ENCODE data around the gene SIGLEC9. TPM values are rescaled to one million over a fixed set of nuclear protein-coding genes. Genes with fewer than 3 reads are reported as not detected.

Gene SIGLEC9
- total RNA-seq, 1 donor from 2014 or later, result not detected

DNA sequence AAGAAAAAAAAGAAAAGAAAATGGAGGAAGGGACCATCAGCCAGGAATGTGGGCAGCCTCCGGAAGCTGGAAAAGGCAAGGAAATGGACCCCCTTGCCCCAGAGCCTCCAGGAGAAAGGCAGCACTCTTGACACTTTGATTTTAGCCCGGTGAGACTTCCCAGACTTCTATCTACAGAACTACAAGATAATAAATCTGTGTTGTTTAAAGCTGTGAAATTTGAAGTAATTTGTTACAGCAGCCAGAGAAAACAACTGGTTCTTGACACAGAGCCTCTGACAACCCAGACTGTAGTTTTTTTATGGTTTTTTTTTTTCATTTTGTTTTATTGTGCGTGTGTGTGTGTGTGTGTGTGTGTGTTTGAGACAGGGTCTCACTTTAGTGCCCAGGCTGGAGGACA lies 24.1 kb upstream of the SIGLEC9 start:
- Mint-ChIP-seq H3K36me3 (ENCODE audit: unreplicated experiment) (peaks cover 16% of the 10 kb centered on the region), H3K4me1 (ENCODE audit: unreplicated experiment) (peaks cover 3% of the 10 kb centered on the region), H3K9me3 (ENCODE audit: unreplicated experiment) (no peaks in the 10 kb centered on the region), H3K4me3 (ENCODE audit: unreplicated experiment) (no peak overlapping the region), H3K27ac (ENCODE audit: unreplicated experiment) (no peak overlapping the region), H3K27me3 (ENCODE audit: unreplicated experiment) (no peaks in the 10 kb centered on the region)
- no peak for DNase-seq (ENCODE audit: extremely low spot score, unreplicated experiment)
- TF ChIP-seq, protein P1, sequence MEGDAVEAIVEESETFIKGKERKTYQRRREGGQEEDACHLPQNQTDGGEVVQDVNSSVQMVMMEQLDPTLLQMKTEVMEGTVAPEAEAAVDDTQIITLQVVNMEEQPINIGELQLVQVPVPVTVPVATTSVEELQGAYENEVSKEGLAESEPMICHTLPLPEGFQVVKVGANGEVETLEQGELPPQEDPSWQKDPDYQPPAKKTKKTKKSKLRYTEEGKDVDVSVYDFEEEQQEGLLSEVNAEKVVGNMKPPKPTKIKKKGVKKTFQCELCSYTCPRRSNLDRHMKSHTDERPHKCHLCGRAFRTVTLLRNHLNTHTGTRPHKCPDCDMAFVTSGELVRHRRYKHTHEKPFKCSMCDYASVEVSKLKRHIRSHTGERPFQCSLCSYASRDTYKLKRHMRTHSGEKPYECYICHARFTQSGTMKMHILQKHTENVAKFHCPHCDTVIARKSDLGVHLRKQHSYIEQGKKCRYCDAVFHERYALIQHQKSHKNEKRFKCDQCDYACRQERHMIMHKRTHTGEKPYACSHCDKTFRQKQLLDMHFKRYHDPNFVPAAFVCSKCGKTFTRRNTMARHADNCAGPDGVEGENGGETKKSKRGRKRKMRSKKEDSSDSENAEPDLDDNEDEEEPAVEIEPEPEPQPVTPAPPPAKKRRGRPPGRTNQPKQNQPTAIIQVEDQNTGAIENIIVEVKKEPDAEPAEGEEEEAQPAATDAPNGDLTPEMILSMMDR (IDR thresholded peaks at IDR 0.05), result no peak

DNA sequence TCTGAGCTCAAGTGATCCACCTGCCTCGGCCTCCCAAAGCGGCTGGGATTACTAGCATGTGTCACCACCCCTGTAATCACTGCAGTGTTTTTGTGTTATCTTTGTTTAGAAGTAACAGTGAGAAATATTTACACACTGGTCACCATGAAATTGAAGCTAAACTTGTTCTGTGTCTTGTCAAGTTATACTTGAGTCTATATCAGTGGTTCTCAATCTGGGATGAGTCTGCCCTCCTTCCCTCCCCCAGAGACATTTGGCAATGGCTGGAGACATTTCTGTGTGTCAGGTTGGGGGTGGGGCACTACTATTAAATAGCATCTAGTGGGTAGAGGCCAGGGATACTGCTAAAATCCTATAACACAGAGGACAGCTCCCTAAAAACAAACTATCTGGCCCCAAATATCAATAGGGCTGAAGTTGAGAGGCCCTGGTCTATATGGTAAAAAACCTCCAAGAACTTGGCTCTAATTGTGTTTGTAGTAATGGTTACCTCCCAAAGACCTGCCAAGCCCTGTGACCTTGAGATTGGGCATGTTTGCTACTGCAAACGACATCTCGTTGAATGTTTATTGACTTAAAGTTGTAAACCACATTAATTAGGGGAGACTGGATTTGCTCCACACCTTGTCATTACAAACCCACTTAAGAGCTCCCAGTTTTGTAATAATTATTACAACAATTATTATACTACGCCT lies 23.4 kb upstream of the SIGLEC9 start:
- DNase-seq (ENCODE audit: extremely low spot score, unreplicated experiment), result no peak
- peaks cover 16% of the 10 kb centered on the region for H3K36me3 Mint-ChIP-seq (ENCODE audit: unreplicated experiment)
- TF ChIP-seq, protein P1 (IDR thresholded peaks at IDR 0.05), result no peak
- no peaks in the 10 kb centered on the region for H3K27me3 Mint-ChIP-seq (ENCODE audit: unreplicated experiment)
- no peak overlapping the region for H3K27ac Mint-ChIP-seq (ENCODE audit: unreplicated experiment)
- no peak overlapping the region for H3K4me3 Mint-ChIP-seq (ENCODE audit: unreplicated experiment)
- no peaks in the 10 kb centered on the region for H3K9me3 Mint-ChIP-seq (ENCODE audit: unreplicated experiment)
- peaks cover 4% of the 10 kb centered on the region for H3K4me1 Mint-ChIP-seq (ENCODE audit: unreplicated experiment)

DNA sequence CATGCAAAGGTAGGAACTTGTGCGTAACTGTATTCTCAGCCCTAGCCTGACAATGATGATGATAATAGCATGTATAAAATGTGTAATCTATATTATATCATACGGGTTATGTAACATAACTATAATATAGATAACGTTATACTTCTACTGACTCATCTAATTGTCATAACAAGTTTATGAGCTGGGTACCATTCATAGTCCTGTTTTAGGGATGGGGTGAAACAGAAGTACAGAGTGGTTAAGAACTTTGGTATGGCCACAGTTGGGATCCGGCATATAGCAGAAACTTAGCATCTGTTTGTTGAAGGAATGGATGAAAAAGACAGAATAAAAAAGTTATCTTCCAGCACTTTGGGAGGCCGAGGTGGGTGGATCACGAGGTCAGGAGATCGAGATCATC lies 21.7 kb upstream of the SIGLEC9 start:
- peaks cover 10% of the 10 kb centered on the region for H3K36me3 Mint-ChIP-seq (ENCODE audit: unreplicated experiment)
- no peak overlapping the region for H3K27ac Mint-ChIP-seq (ENCODE audit: unreplicated experiment)
- no peak for DNase-seq (ENCODE audit: extremely low spot score, unreplicated experiment)
- H3K27me3 Mint-ChIP-seq (ENCODE audit: unreplicated experiment), result no peaks in the 10 kb centered on the region
- H3K9me3 Mint-ChIP-seq (ENCODE audit: unreplicated experiment), result no peaks in the 10 kb centered on the region
- peaks cover 16% of the 10 kb centered on the region for H3K4me1 Mint-ChIP-seq (ENCODE audit: unreplicated experiment)
- no peak overlapping the region for H3K4me3 Mint-ChIP-seq (ENCODE audit: unreplicated experiment)
- TF ChIP-seq, protein P1 (IDR thresholded peaks at IDR 0.05), result no peak

DNA sequence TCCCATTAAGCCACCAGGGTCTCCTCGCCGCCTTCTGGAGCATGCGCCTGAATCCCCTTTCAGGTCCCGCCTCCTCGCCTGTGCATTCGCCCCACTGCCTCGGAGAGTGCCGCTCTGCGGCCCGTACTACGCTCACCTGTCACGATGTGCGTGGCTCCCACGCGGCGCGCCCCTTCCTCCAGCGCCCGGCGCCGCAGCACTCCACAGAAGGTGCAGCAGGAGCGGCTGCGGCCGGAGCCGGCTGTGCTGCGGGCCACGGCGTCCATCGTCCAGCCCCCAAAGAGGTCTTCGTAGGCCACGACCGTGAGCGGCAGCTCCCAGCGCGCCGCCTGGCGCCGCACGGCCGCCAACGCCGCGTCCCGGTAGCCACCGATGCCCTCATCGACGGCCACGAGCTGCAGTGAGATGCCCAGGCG lies 20.8 kb upstream of the SIGLEC9 start:
- DNase-seq (ENCODE audit: extremely low spot score, unreplicated experiment), result no peak
- H3K27me3 Mint-ChIP-seq (ENCODE audit: unreplicated experiment), result no peaks in the 10 kb centered on the region
- H3K27ac Mint-ChIP-seq (ENCODE audit: unreplicated experiment), result no peak overlapping the region
- H3K9me3 Mint-ChIP-seq (ENCODE audit: unreplicated experiment), result no peaks in the 10 kb centered on the region
- TF ChIP-seq, protein P1 (IDR thresholded peaks at IDR 0.05), result no peak
- H3K36me3 Mint-ChIP-seq (ENCODE audit: unreplicated experiment), result peaks cover 7% of the 10 kb centered on the region
- peaks cover 21% of the 10 kb centered on the region for H3K4me1 Mint-ChIP-seq (ENCODE audit: unreplicated experiment)
- H3K4me3 Mint-ChIP-seq (ENCODE audit: unreplicated experiment), result no peak overlapping the region

DNA sequence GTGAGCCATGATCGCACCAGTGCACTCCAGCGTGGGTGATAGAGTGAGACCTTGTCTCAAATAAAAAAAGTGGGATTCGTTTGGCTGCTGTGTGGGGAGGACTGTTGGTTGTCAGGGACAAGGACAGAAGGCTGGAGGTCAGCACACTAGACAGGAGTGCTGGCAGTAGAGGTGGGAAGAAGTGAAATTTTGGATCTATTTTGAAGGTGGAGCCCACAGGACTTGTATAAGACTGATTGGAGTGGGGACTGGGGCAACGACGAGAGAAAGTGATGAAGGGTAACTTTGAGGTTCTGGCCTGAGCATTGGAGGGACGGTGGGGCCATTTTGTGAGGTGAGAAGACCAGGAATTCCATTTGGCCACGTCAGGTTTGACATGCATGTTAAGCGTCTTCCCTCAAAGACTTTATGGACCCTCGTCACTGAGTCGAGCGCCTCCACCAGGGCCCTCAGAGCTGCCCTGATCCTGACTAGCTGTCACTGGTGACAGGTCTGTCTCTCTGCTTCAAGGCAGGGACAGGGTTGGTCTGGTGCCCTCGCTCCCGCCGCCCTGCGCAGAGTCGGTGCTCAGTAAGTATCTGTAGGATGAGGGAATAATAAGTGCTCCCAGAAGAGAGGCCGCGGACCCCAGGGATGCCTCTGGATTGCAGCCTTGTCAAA lies 17.2 kb upstream of the SIGLEC9 start:
- no peaks in the 10 kb centered on the region for H3K27me3 Mint-ChIP-seq (ENCODE audit: unreplicated experiment)
- TF ChIP-seq, protein P1 (IDR thresholded peaks at IDR 0.05), result no peak
- peak overlapping the region; percentile 93 for H3K27ac Mint-ChIP-seq (ENCODE audit: unreplicated experiment)
- H3K9me3 Mint-ChIP-seq (ENCODE audit: unreplicated experiment), result no peaks in the 10 kb centered on the region
- no peak for DNase-seq (ENCODE audit: extremely low spot score, unreplicated experiment)
- peak overlapping the region; percentile 97 for H3K4me3 Mint-ChIP-seq (ENCODE audit: unreplicated experiment)
- H3K36me3 Mint-ChIP-seq (ENCODE audit: unreplicated experiment), result peaks cover 5% of the 10 kb centered on the region
- peaks cover 18% of the 10 kb centered on the region for H3K4me1 Mint-ChIP-seq (ENCODE audit: unreplicated experiment)

Data from osteocyte (in vitro differentiated cells).